ENCODE data around the gene SELENOF. TPM values are rescaled to one million over a fixed set of nuclear protein-coding genes. Genes with fewer than 3 reads are reported as not detected.

SELENOF gene
- total and polyA plus RNA-seq, 2 donors (not counting 1 experiment from before 2014, with no cell fraction given) = 207 to 351 TPM

DNA sequence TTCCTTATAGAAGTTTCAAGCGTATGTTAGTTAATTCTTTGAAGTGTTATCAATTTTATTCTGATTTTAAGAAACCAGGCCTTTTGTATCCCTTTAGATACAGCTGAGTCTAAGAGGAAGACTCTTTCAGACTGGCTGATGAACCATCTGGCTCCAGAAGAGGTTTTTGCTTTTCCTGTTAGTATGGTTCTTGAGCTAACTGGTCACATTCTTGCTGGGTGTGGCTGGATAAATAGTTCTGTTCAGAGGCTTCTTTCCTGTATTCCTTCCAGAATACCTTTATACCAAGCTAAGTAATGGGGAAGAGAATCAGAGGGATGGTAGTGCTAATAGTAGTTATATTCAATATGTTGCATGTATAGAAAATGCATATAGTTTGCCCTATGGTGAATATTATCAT, 13.0 kb upstream of the SELENOF start:
- Histone ChIP-seq H3K79me2 (ENCODE audit: control insufficient read depth, insufficient read depth, low read length) (peaks cover 14% of the 10 kb centered on the region), H4K20me1 (ENCODE audit: control insufficient read depth, extremely low read depth, insufficient read depth, low read length) (no peaks in the 10 kb centered on the region), H3K4me1 (ENCODE audit: control insufficient read depth, extremely low read depth, insufficient read depth, low read length) (no peaks in the 10 kb centered on the region), H3K27me3 (ENCODE audit: control insufficient read depth, insufficient read depth, low read length) (no peaks in the 10 kb centered on the region), H3K36me3 (ENCODE audit: control insufficient read depth, insufficient read depth, low read length) (no peaks in the 10 kb centered on the region), H3K4me3 (replicated peaks in 1 of 4; ENCODE audit: control extremely low read depth in 1 of 4, insufficient read depth in 1 of 4, low read depth in 3 of 4, low read length in 4 of 4) (no peak overlapping the region), H3K4me2 (ENCODE audit: extremely low read depth, insufficient read depth, low read length) (no peak overlapping the region), H2AFZ (ENCODE audit: low read length) (no peak overlapping the region), H3K27ac (ENCODE audit: insufficient read depth, low read length) (no peak overlapping the region), H3K9ac (ENCODE audit: insufficient read depth, low read length) (no peak overlapping the region), H3K9me3 (ENCODE audit: control insufficient read depth, insufficient read depth, low read depth, low read length) (no peaks in the 10 kb centered on the region)
- TF ChIP-seq EZH2 (IDR thresholded peaks at IDR 0.05; ENCODE audit: low read length, missing control alignments) = no peak
- TF ChIP-seq, protein P1, sequence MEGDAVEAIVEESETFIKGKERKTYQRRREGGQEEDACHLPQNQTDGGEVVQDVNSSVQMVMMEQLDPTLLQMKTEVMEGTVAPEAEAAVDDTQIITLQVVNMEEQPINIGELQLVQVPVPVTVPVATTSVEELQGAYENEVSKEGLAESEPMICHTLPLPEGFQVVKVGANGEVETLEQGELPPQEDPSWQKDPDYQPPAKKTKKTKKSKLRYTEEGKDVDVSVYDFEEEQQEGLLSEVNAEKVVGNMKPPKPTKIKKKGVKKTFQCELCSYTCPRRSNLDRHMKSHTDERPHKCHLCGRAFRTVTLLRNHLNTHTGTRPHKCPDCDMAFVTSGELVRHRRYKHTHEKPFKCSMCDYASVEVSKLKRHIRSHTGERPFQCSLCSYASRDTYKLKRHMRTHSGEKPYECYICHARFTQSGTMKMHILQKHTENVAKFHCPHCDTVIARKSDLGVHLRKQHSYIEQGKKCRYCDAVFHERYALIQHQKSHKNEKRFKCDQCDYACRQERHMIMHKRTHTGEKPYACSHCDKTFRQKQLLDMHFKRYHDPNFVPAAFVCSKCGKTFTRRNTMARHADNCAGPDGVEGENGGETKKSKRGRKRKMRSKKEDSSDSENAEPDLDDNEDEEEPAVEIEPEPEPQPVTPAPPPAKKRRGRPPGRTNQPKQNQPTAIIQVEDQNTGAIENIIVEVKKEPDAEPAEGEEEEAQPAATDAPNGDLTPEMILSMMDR (conservative IDR thresholded peaks at IDR 0.05 in 1 of 2, IDR thresholded peaks at IDR 0.05 in 1 of 2; ENCODE audit: low read depth in 1 of 2, low read length in 2 of 2) = no peak
- no peak for DNase-seq (ENCODE audit: low read depth in 2 of 2)

DNA sequence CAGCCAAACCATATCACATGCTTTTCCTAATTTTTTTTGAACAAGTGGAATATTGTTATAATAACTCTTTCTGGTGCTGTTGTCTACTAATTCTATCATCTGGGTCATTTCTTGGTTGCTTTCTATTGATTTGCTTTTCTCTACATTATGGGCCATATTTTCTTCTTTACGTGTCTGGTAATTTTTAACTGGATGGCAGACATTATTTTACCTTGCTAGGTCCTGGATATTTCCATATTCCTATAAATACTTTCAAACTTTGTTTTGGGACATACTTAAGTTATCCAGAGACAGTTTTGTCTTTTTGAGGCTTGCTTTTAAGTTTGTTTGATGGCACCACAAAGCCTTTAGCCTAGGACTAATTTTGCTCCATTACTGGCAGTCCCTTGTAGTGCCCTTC, 11.8 kb upstream of the SELENOF start:
- H3K9ac ChIP-seq (ENCODE audit: insufficient read depth, low read length) = no peak overlapping the region
- H3K27ac ChIP-seq (ENCODE audit: insufficient read depth, low read length) = no peak overlapping the region
- no peaks in the 10 kb centered on the region for H3K36me3 ChIP-seq (ENCODE audit: control insufficient read depth, insufficient read depth, low read length)
- peaks cover 23% of the 10 kb centered on the region for H3K79me2 ChIP-seq (ENCODE audit: control insufficient read depth, insufficient read depth, low read length)
- TF ChIP-seq, protein P1 (conservative IDR thresholded peaks at IDR 0.05 in 1 of 2, IDR thresholded peaks at IDR 0.05 in 1 of 2; ENCODE audit: low read depth in 1 of 2, low read length in 2 of 2) = no peak
- no peak for TF ChIP-seq EZH2 (IDR thresholded peaks at IDR 0.05; ENCODE audit: low read length, missing control alignments)
- no peak overlapping the region for H2AFZ ChIP-seq (ENCODE audit: low read length)
- H3K4me2 ChIP-seq (ENCODE audit: extremely low read depth, insufficient read depth, low read length) = no peak overlapping the region
- H3K4me3 ChIP-seq (replicated peaks in 1 of 4; ENCODE audit: control extremely low read depth in 1 of 4, insufficient read depth in 1 of 4, low read depth in 3 of 4, low read length in 4 of 4) = no peak overlapping the region
- H4K20me1 ChIP-seq (ENCODE audit: control insufficient read depth, extremely low read depth, insufficient read depth, low read length) = no peaks in the 10 kb centered on the region
- DNase-seq (ENCODE audit: low read depth in 2 of 2) = no peak
- H3K4me1 ChIP-seq (ENCODE audit: control insufficient read depth, extremely low read depth, insufficient read depth, low read length) = no peaks in the 10 kb centered on the region
- no peaks in the 10 kb centered on the region for H3K9me3 ChIP-seq (ENCODE audit: control insufficient read depth, insufficient read depth, low read depth, low read length)
- no peaks in the 10 kb centered on the region for H3K27me3 ChIP-seq (ENCODE audit: control insufficient read depth, insufficient read depth, low read length)

DNA sequence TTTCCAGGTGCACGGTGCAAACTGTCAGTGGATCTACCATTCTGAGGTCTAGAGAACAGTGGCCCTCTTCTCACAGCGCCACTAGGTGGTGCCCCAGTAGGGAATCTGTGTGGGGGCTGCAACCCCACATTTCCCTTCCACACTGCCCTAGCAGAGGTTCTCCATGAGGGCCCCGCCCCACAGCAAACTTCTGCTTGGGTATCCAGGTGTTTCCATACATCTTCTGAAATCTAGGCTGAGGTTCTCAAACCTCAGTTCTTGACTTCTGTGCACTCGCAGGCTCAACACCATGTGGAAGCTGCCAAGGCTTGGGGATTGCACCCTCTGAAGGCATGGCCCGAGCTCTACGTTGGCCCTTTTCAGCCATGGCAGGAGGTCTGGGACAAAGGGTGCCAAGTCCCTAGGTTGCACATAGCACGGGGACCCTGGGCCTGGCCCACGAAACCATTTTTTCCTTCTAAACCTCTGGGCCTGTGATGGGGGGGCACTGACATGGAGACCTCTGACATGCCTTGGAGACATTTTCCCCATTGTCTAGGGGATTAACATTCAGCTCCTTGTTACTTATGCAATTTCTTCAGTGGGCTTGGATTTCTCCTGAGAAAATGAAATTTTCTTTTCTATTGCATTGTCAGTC, 10.5 kb upstream of the SELENOF start:
- no peak overlapping the region for H2AFZ ChIP-seq (ENCODE audit: low read length)
- no peak for DNase-seq (ENCODE audit: low read depth in 2 of 2)
- TF ChIP-seq EZH2 (IDR thresholded peaks at IDR 0.05; ENCODE audit: low read length, missing control alignments) = no peak
- TF ChIP-seq, protein P1 (conservative IDR thresholded peaks at IDR 0.05 in 1 of 2, IDR thresholded peaks at IDR 0.05 in 1 of 2; ENCODE audit: low read depth in 1 of 2, low read length in 2 of 2) = no peak
- H3K9ac ChIP-seq (ENCODE audit: insufficient read depth, low read length) = no peak overlapping the region
- H3K36me3 ChIP-seq (ENCODE audit: control insufficient read depth, insufficient read depth, low read length) = no peaks in the 10 kb centered on the region
- H3K27me3 ChIP-seq (ENCODE audit: control insufficient read depth, insufficient read depth, low read length) = no peaks in the 10 kb centered on the region
- H3K4me1 ChIP-seq (ENCODE audit: control insufficient read depth, extremely low read depth, insufficient read depth, low read length) = no peaks in the 10 kb centered on the region
- H4K20me1 ChIP-seq (ENCODE audit: control insufficient read depth, extremely low read depth, insufficient read depth, low read length) = no peaks in the 10 kb centered on the region
- H3K27ac ChIP-seq (ENCODE audit: insufficient read depth, low read length) = no peak overlapping the region
- H3K79me2 ChIP-seq (ENCODE audit: control insufficient read depth, insufficient read depth, low read length) = peaks cover 30% of the 10 kb centered on the region
- no peaks in the 10 kb centered on the region for H3K9me3 ChIP-seq (ENCODE audit: control insufficient read depth, insufficient read depth, low read depth, low read length)
- H3K4me2 ChIP-seq (ENCODE audit: extremely low read depth, insufficient read depth, low read length) = no peak overlapping the region
- no peak overlapping the region for H3K4me3 ChIP-seq (replicated peaks in 1 of 4; ENCODE audit: control extremely low read depth in 1 of 4, insufficient read depth in 1 of 4, low read depth in 3 of 4, low read length in 4 of 4)

All from fibroblast of lung (primary cell).